Measurements from ENCODE around the gene RWDD1.

- TF ChIP-seq CTCF (conservative IDR thresholded peaks at IDR 0.05 in 1 of 2, IDR thresholded peaks at IDR 0.05 in 1 of 2; ENCODE audit: low read depth in 1 of 2, low read length in 2 of 2) = no peak
- TF ChIP-seq EZH2 (IDR thresholded peaks at IDR 0.05; ENCODE audit: low read length, missing control alignments) = no peak
These were observed 39.8 kb downstream of the RWDD1 start for GRCh38 chr6:116611056-116611455.
